Activated CD4-positive, alpha-beta T cell treated with anti-CD3 and anti-CD28 coated beads for 1 hour (primary cell): Measurements from ENCODE around the gene CHST6.
"Not testable (repeated sequence)": the region's sequence is repeated elsewhere in the genome, so short reads cannot be mapped to it uniquely, and the experiment has no call there.

Experiments
- DNase-seq: peaks from one replicate; pipeline ENCODE4 v3.0.0-alpha.2; 2020

The CHST6 gene

GRCh38 chr16:75472908-75473877 lies 22.0 kb downstream of the CHST6 start:
- no peak for DNase-seq

GRCh38 chr16:75471723-75472633 lies 23.3 kb downstream of the CHST6 start:
- DNase-seq: peak; percentile 22

- no peak for DNase-seq
Measured at GRCh38 chr16:75466760-75467159, 28.5 kb downstream of the CHST6 start.

- DNase-seq: peak; percentile 96
Measured at GRCh38 chr16:75464122-75464918, 30.9 kb downstream of the CHST6 start, which contains the start of gene TMEM170A. TSS of gene TMEM170A (minus strand) at chr16:75464689. CDS start at chr16:75464600, 89 bp downstream.

- not testable (repeated sequence) for DNase-seq
Measured at GRCh38 chr16:75463389-75464121, 31.7 kb downstream of the CHST6 start.

- no peak for DNase-seq
Measured at GRCh38 chr16:75462806-75463205, 32.4 kb downstream of the CHST6 start.

GRCh38 chr16:75461575-75461974 lies 33.7 kb downstream of the CHST6 start:
- no peak for DNase-seq

GRCh38 chr16:75460446-75460845 lies 34.8 kb downstream of the CHST6 start:
- no peak for DNase-seq

GRCh38 chr16:75459691-75460090 lies 35.5 kb downstream of the CHST6 start:
- DNase-seq: no peak

GRCh38 chr16:75458439-75458838 lies 36.8 kb downstream of the CHST6 start:
- no peak for DNase-seq

GRCh38 chr16:75458029-75458428 lies 37.2 kb downstream of the CHST6 start:
- no peak for DNase-seq

- DNase-seq: no peak
Measured at GRCh38 chr16:75457485-75458021, 37.7 kb downstream of the CHST6 start.

- no peak for DNase-seq
Measured at GRCh38 chr16:75456971-75457370, 38.3 kb downstream of the CHST6 start.

GRCh38 chr16:75456486-75456885 lies 38.8 kb downstream of the CHST6 start:
- DNase-seq: not testable (repeated sequence)

GRCh38 chr16:75455677-75456076 lies 39.6 kb downstream of the CHST6 start:
- no peak for DNase-seq

- no peak for DNase-seq
Measured at GRCh38 chr16:75452464-75453190, 42.6 kb downstream of the CHST6 start.

- DNase-seq: no peak
Measured at GRCh38 chr16:75446416-75446815, 48.8 kb downstream of the CHST6 start.

- no peak for DNase-seq
Measured at GRCh38 chr16:75445298-75445697, 49.9 kb downstream of the CHST6 start.

GRCh38 chr16:75443298-75443697 lies 51.9 kb downstream of the CHST6 start:
- no peak for DNase-seq

- no peak for DNase-seq
Measured at GRCh38 chr16:75433732-75434413, 61.4 kb downstream of the CHST6 start.
